ENCODE data around the gene TMEM35B. TPM values are rescaled to one million over a fixed set of nuclear protein-coding genes. Genes with fewer than 3 reads are reported as not detected.

Gene TMEM35B
- 18.4 TPM for polyA plus RNA-seq (2013, experiment 1 of 4)
- 18.1 TPM for polyA plus RNA-seq (2013, experiment 2 of 4)
- polyA plus RNA-seq (2013, experiment 3 of 4): 23.6 TPM
- 26.3 TPM for polyA plus RNA-seq (2013, experiment 4 of 4)

- no peak within 1 kb of the TSS for H3K27ac ChIP-seq (ENCODE audit: insufficient read depth, low read depth, low read length, poor library complexity, severe bottlenecking)
- no peaks in the 10 kb centered on the region for H3K9me3 ChIP-seq (ENCODE audit: control insufficient read depth, low read length)
- 2% methylated on average over 58 of the region's 58 CpGs for WGBS, 2 experiments
- H3K27me3 ChIP-seq (ENCODE audit: control insufficient read depth, insufficient read depth, low read length, poor library complexity, severe bottlenecking): no peaks in the 10 kb centered on the region
- H3K4me3 ChIP-seq (ENCODE audit: insufficient read depth, low read depth, low read length): peak within 1 kb of the TSS; percentile 65
- H3K4me1 ChIP-seq (ENCODE audit: control insufficient read depth, insufficient read depth, low read length): peaks cover 8% of the 10 kb centered on the region
- no peaks in the 10 kb centered on the region for H3K36me3 ChIP-seq (ENCODE audit: control insufficient read depth, insufficient read depth, low read length)
Measured at GRCh38 chr1:34984793-34985608, at the start of gene TMEM35B. Gene TMEM35B, minus strand, starts transcription at chr1:34985347. Its CDS starts 42 bp downstream, at chr1:34985305.

DNA sequence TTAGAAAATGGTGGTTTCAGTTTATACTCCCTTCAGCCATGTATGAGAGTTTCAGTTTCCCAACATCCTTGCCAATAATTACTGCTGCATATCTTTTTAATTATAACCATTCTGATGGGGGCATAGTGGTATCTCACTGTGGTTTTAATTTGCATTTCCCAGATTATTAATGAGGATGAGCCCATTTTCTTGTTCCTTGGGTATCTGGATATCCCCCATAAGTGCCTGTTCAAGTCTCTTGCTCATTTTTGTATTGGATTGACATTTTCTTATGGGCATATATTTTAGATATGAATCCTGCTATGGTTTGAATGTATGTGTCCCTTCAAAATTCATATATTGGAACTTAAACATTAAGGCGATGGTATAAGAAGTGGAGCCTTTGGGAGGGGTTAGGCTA, 48.2 kb upstream of the TMEM35B start:
- WGBS, 2 experiments: 100% methylated on average over 1 of the region's 1 CpG
- Histone ChIP-seq H3K9me3 (ENCODE audit: control insufficient read depth, low read length) (no peaks in the 10 kb centered on the region), H3K27ac (ENCODE audit: insufficient read depth, low read depth, low read length, poor library complexity, severe bottlenecking) (no peak overlapping the region), H3K27me3 (ENCODE audit: control insufficient read depth, insufficient read depth, low read length, poor library complexity, severe bottlenecking) (no peaks in the 10 kb centered on the region), H3K4me1 (ENCODE audit: control insufficient read depth, insufficient read depth, low read length) (peaks cover 5% of the 10 kb centered on the region), H3K4me3 (ENCODE audit: insufficient read depth, low read depth, low read length) (no peak overlapping the region), H3K36me3 (ENCODE audit: control insufficient read depth, insufficient read depth, low read length) (no peaks in the 10 kb centered on the region)

DNA sequence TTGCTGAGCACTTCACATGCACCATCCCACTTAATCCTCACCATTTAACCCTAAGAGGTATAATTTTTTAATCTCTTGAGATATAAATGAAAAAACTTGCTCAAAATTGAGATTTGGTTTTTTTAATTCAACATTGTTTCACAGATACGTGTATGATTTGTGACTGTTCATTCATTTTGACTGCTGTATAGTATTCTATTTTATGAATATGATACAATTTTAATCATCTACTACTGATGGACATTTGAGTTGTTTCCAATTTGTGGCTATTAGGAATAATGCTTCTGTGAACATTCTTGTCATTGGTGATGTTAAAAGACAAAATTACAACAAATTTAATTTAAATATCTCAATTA, 47.2 kb upstream of the TMEM35B start:
- H3K27me3 ChIP-seq (ENCODE audit: control insufficient read depth, insufficient read depth, low read length, poor library complexity, severe bottlenecking): no peaks in the 10 kb centered on the region
- no peaks in the 10 kb centered on the region for H3K36me3 ChIP-seq (ENCODE audit: control insufficient read depth, insufficient read depth, low read length)
- H3K4me1 ChIP-seq (ENCODE audit: control insufficient read depth, insufficient read depth, low read length): peaks cover 5% of the 10 kb centered on the region
- H3K4me3 ChIP-seq (ENCODE audit: insufficient read depth, low read depth, low read length): peak overlapping the region; percentile 75
- no peaks in the 10 kb centered on the region for H3K9me3 ChIP-seq (ENCODE audit: control insufficient read depth, low read length)
- no CpG with 5 or more reads among the region's 1 CpG for WGBS, 2 experiments
- no peak overlapping the region for H3K27ac ChIP-seq (ENCODE audit: insufficient read depth, low read depth, low read length, poor library complexity, severe bottlenecking)

- WGBS, 2 experiments: 17 to 19% methylated on average over 17 of the region's 17 CpGs
- H3K4me3 ChIP-seq (ENCODE audit: insufficient read depth, low read depth, low read length): peak overlapping the region; percentile 75
- peaks cover 5% of the 10 kb centered on the region for H3K4me1 ChIP-seq (ENCODE audit: control insufficient read depth, insufficient read depth, low read length)
- no peaks in the 10 kb centered on the region for H3K9me3 ChIP-seq (ENCODE audit: control insufficient read depth, low read length)
- no peaks in the 10 kb centered on the region for H3K27me3 ChIP-seq (ENCODE audit: control insufficient read depth, insufficient read depth, low read length, poor library complexity, severe bottlenecking)
- no peaks in the 10 kb centered on the region for H3K36me3 ChIP-seq (ENCODE audit: control insufficient read depth, insufficient read depth, low read length)
- no peak overlapping the region for H3K27ac ChIP-seq (ENCODE audit: insufficient read depth, low read depth, low read length, poor library complexity, severe bottlenecking)
Measured at GRCh38 chr1:35030756-35031446, 45.8 kb upstream of the TMEM35B start.

GRCh38 chr1:35030338-35030737, 45.2 kb upstream of the TMEM35B start:
- Histone ChIP-seq H3K27me3 (ENCODE audit: control insufficient read depth, insufficient read depth, low read length, poor library complexity, severe bottlenecking) (no peaks in the 10 kb centered on the region), H3K4me3 (ENCODE audit: insufficient read depth, low read depth, low read length) (no peak overlapping the region), H3K27ac (ENCODE audit: insufficient read depth, low read depth, low read length, poor library complexity, severe bottlenecking) (no peak overlapping the region), H3K9me3 (ENCODE audit: control insufficient read depth, low read length) (no peaks in the 10 kb centered on the region), H3K4me1 (ENCODE audit: control insufficient read depth, insufficient read depth, low read length) (peaks cover 5% of the 10 kb centered on the region), H3K36me3 (ENCODE audit: control insufficient read depth, insufficient read depth, low read length) (no peaks in the 10 kb centered on the region)
- 91 to 100% methylated on average over 4 to 5 of the region's 5 CpGs for WGBS, 2 experiments

DNA sequence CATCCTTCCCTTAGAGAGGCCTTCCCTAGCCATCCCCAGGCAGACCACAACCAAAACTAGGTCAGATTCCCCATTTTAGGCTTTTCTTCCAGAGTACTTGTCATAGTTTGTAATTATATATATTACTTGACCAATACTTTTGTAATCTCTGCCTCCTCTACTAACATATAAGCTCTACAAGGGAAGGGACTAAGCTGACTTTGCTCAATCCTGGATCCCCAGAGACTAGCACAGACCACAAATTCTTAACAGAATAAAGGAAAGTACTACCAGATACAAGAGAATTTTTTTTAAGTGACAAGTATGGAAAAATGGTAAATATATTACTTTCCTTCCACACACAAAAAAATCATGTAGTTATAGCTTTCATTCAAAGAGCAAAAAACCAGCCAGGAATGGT, 44.6 kb upstream of the TMEM35B start:
- H3K27ac ChIP-seq (ENCODE audit: insufficient read depth, low read depth, low read length, poor library complexity, severe bottlenecking): no peak overlapping the region
- H3K27me3 ChIP-seq (ENCODE audit: control insufficient read depth, insufficient read depth, low read length, poor library complexity, severe bottlenecking): no peaks in the 10 kb centered on the region
- H3K4me1 ChIP-seq (ENCODE audit: control insufficient read depth, insufficient read depth, low read length): peaks cover 5% of the 10 kb centered on the region
- H3K4me3 ChIP-seq (ENCODE audit: insufficient read depth, low read depth, low read length): no peak overlapping the region
- H3K36me3 ChIP-seq (ENCODE audit: control insufficient read depth, insufficient read depth, low read length): no peaks in the 10 kb centered on the region
- H3K9me3 ChIP-seq (ENCODE audit: control insufficient read depth, low read length): no peaks in the 10 kb centered on the region

DNA sequence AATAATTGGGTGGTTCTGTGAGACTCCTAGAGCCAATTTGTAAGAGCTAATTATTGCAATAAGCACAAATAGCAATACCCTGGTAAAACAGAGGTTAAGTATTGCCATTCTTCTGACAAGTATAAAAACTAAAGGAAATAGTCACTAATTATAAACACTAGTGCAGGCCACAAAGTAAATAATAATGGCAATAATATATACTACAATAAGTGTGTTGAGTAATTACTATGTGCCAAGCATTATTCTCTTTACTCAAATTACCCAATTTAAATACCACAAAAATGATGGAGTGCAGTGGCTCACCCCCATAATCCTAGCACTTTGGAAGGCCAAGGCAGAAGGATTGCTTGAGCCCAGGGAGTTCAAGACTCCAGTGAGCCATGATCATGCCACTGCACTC, 31.3 kb upstream of the TMEM35B start:
- Histone ChIP-seq H3K27ac (ENCODE audit: insufficient read depth, low read depth, low read length, poor library complexity, severe bottlenecking) (no peak overlapping the region), H3K36me3 (ENCODE audit: control insufficient read depth, insufficient read depth, low read length) (peaks cover 3% of the 10 kb centered on the region), H3K4me1 (ENCODE audit: control insufficient read depth, insufficient read depth, low read length) (no peaks in the 10 kb centered on the region), H3K4me3 (ENCODE audit: insufficient read depth, low read depth, low read length) (no peak overlapping the region), H3K27me3 (ENCODE audit: control insufficient read depth, insufficient read depth, low read length, poor library complexity, severe bottlenecking) (no peaks in the 10 kb centered on the region), H3K9me3 (ENCODE audit: control insufficient read depth, low read length) (no peaks in the 10 kb centered on the region)

DNA sequence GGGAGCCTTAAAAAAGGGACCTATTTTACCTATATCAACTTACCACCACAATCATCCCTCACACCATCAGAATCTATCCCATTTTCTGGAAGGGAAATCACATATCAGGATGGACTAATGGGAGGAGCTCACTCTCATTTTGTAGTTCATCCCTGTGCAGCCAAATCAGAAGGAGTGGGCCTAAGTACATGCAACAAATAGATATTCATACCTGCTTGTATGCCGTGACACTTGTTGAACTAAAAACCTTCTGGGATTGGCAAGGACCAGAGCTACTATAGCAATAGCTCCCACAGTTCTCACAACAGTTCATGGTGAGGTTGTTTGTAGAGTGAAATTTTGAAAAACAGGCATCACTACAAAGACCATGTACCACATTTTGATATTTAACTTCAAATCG, 29.3 kb upstream of the TMEM35B start:
- no peak overlapping the region for H3K27ac ChIP-seq (ENCODE audit: insufficient read depth, low read depth, low read length, poor library complexity, severe bottlenecking)
- H3K4me3 ChIP-seq (ENCODE audit: insufficient read depth, low read depth, low read length): no peak overlapping the region
- 85 to 90% methylated on average over 2 of the region's 2 CpGs for WGBS, 2 experiments
- peaks cover 12% of the 10 kb centered on the region for H3K36me3 ChIP-seq (ENCODE audit: control insufficient read depth, insufficient read depth, low read length)
- no peaks in the 10 kb centered on the region for H3K4me1 ChIP-seq (ENCODE audit: control insufficient read depth, insufficient read depth, low read length)
- H3K9me3 ChIP-seq (ENCODE audit: control insufficient read depth, low read length): no peaks in the 10 kb centered on the region
- no peaks in the 10 kb centered on the region for H3K27me3 ChIP-seq (ENCODE audit: control insufficient read depth, insufficient read depth, low read length, poor library complexity, severe bottlenecking)

DNA sequence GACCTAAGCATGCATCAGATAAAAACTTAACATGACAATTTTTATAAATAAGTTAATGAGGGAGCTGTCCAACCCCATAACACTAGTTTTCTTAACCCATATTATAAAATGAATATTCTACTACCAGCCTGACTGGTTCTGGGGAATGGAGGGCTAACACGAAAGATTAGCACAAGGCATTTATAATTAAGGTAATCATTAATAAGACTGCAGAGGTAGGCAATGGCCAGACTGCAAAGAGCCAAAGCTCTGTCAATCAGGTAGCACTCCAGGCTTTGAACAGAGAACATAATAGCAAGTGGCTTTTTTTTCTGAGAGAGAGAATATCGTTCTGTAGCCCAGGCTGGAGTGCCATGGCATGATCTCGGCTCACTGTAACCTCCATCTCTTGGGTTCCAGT, 20.6 kb upstream of the TMEM35B start:
- 92 to 94% methylated on average over 3 of the region's 3 CpGs for WGBS, 2 experiments
- H3K36me3 ChIP-seq (ENCODE audit: control insufficient read depth, insufficient read depth, low read length): peaks cover 4% of the 10 kb centered on the region
- H3K4me1 ChIP-seq (ENCODE audit: control insufficient read depth, insufficient read depth, low read length): no peaks in the 10 kb centered on the region
- H3K4me3 ChIP-seq (ENCODE audit: insufficient read depth, low read depth, low read length): no peak overlapping the region
- H3K27me3 ChIP-seq (ENCODE audit: control insufficient read depth, insufficient read depth, low read length, poor library complexity, severe bottlenecking): no peaks in the 10 kb centered on the region
- H3K9me3 ChIP-seq (ENCODE audit: control insufficient read depth, low read length): no peaks in the 10 kb centered on the region
- no peak overlapping the region for H3K27ac ChIP-seq (ENCODE audit: insufficient read depth, low read depth, low read length, poor library complexity, severe bottlenecking)

DNA sequence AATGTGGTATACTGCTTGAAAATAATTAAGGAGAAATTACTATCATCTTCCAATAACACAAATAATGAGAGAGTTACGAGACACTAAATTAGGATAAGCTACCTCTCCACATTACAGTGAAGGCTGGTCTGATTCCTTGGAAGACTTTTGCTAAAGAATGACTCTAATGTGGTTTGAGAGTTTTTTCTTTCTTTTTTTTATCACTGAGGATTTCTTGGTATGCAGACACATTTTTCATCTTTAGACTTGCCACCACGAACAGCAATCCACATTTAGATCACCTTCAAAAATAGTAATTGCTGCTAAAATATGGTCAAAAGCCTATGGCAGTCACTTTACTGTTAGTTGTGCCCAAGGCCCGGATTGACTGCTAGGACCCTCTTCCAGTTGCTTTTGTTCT, 16.6 kb upstream of the TMEM35B start:
- H3K4me3 ChIP-seq (ENCODE audit: insufficient read depth, low read depth, low read length): no peak overlapping the region
- H3K4me1 ChIP-seq (ENCODE audit: control insufficient read depth, insufficient read depth, low read length): no peaks in the 10 kb centered on the region
- no peaks in the 10 kb centered on the region for H3K27me3 ChIP-seq (ENCODE audit: control insufficient read depth, insufficient read depth, low read length, poor library complexity, severe bottlenecking)
- H3K27ac ChIP-seq (ENCODE audit: insufficient read depth, low read depth, low read length, poor library complexity, severe bottlenecking): no peak overlapping the region
- no peaks in the 10 kb centered on the region for H3K9me3 ChIP-seq (ENCODE audit: control insufficient read depth, low read length)
- WGBS, 2 experiments: 82 to 94% methylated on average over 2 to 3 of the region's 3 CpGs
- no peaks in the 10 kb centered on the region for H3K36me3 ChIP-seq (ENCODE audit: control insufficient read depth, insufficient read depth, low read length)

Measured in ectodermal cell (in vitro differentiated cells).